VCaP (cell line): ENCODE measurements around the gene LGALS9B.
"Not testable (repeated sequence)": the region's sequence is repeated elsewhere in the genome, so short reads cannot be mapped to it uniquely, and the experiment has no call there.

Experiments
- H3K27ac ChIP-seq: fragments of 450-650 bp; 2 replicates; pipeline ENCODE4 v1.5.1; 2017
- TF ChIP-seq, protein P1 (sequence below): fragments of 450-650 bp; conservative IDR thresholded peaks from 2 replicates; pipeline ENCODE4 v1.5.1; 2017; ENCODE audit warnings: mild to moderate bottlenecking, moderate library complexity

The LGALS9B gene

GRCh38 chr17:20418838-20419237 is 48.5 kb downstream of the LGALS9B start:
- TF ChIP-seq, protein P1, sequence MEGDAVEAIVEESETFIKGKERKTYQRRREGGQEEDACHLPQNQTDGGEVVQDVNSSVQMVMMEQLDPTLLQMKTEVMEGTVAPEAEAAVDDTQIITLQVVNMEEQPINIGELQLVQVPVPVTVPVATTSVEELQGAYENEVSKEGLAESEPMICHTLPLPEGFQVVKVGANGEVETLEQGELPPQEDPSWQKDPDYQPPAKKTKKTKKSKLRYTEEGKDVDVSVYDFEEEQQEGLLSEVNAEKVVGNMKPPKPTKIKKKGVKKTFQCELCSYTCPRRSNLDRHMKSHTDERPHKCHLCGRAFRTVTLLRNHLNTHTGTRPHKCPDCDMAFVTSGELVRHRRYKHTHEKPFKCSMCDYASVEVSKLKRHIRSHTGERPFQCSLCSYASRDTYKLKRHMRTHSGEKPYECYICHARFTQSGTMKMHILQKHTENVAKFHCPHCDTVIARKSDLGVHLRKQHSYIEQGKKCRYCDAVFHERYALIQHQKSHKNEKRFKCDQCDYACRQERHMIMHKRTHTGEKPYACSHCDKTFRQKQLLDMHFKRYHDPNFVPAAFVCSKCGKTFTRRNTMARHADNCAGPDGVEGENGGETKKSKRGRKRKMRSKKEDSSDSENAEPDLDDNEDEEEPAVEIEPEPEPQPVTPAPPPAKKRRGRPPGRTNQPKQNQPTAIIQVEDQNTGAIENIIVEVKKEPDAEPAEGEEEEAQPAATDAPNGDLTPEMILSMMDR: peak; percentile 4; the same call in 1 of the 2 replicates
- H3K27ac ChIP-seq: not testable (repeated sequence)

DNA sequence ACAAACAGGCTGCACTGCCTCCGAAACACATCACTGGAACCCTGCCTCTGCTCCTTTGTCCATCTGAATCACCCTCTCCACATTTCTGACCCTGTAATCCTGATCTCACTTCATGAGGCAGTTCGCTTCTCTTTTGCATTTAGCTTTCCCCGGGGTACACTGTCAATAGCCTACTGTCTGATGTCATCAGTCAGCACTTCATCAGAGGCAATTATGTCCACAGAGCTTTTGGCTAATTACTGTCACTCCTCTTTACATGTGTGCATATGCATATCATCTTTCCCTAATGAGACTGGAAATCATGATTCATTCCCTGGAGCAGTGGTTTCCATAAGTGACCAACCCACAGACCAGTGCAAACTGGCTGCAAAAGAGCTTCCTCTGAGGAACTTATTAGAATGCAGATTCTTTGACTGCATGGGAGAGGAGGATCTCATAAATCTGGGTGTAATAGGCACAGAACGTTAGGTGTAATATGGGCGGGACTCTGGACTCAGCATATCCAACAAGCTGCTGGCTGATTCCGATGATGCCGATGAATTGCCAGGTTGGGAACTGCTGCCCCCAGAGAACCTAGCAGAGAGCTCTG is 49.8 kb downstream of the LGALS9B start:
- H3K27ac ChIP-seq: not testable (repeated sequence)

GRCh38 chr17:20416381-20416911 is 50.9 kb downstream of the LGALS9B start:
- H3K27ac ChIP-seq: not testable (repeated sequence)

DNA sequence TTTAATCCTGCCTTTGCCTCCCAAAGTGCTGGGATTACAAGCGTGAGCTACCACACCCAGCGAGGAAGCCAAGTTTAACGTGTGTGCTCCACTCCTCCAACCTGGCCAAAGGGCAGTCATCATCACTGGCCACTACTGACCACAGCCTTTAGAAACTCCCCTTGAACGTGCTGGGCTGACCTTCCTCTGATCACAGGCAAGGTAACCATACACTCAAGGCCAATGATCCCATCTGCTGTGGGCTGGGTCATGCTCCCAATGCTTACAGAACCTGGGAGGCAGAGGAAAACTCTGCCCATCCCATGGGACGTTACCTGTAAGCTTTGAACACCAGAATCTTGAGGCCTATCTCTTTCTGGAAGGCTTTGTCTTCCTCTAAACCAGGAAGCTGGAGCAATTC is 51.9 kb downstream of the LGALS9B start:
- H3K27ac ChIP-seq: not testable (repeated sequence)

DNA sequence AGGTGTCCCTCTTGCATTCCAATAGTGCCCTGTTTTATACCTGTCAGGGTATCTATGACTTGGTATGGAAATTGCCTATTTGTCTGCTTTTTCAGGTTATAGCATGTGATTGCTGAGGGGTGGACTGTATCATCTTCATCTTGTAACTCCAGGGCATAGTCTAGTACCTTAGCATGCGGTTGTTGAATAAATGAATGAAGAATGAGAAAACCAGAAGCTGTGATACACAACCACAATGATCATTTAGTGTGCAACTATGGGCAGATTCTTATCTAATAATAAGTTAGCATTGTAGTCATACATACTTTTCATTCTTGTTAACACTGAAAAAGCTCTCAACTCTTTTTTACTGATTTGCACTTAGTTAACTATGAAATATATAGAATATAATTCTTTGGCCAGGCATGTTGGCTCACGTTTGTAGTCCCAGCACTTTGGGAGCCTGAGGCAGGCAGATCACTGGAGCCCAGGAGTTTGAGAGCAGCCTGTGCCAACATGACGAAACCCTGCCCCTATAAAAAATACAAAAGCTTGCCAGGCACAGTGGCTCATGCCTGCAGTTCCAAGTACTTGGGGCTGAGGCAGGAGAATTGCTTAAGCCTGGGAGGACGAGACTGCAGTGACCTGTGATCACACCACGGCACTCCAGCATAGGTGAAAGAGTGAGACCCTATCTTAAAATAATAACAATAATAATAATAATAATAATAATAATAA is 65.9 kb downstream of the LGALS9B start:
- H3K27ac ChIP-seq: not testable (repeated sequence)

GRCh38 chr17:20400559-20401305 is 66.6 kb downstream of the LGALS9B start:
- not testable (repeated sequence) for H3K27ac ChIP-seq
